Stimulated activated CD4-positive, alpha-beta T cell treated with anti-CD3 and anti-CD28 coated beads, Interleukin-2, amount 100 ng/mL, for 4 hours (primary cell): ENCODE data around the gene HIC1.
"Not testable (repeated sequence)": the region's sequence is repeated elsewhere in the genome, so short reads cannot be mapped to it uniquely, and the experiment has no call there.

ENCODE experiments used
- DNase-seq: peaks from one replicate; pipeline ENCODE4 v3.0.0-alpha.2; 2020; ENCODE audit warnings: low read depth

The HIC1 gene

GRCh38 chr17:2054512-2055291 is at the start of gene HIC1:
HIC1 (plus strand) TSS chr17:2055103; CDS start chr17:2056691, 1,588 bp downstream.
- peak; percentile 71 for DNase-seq

DNA sequence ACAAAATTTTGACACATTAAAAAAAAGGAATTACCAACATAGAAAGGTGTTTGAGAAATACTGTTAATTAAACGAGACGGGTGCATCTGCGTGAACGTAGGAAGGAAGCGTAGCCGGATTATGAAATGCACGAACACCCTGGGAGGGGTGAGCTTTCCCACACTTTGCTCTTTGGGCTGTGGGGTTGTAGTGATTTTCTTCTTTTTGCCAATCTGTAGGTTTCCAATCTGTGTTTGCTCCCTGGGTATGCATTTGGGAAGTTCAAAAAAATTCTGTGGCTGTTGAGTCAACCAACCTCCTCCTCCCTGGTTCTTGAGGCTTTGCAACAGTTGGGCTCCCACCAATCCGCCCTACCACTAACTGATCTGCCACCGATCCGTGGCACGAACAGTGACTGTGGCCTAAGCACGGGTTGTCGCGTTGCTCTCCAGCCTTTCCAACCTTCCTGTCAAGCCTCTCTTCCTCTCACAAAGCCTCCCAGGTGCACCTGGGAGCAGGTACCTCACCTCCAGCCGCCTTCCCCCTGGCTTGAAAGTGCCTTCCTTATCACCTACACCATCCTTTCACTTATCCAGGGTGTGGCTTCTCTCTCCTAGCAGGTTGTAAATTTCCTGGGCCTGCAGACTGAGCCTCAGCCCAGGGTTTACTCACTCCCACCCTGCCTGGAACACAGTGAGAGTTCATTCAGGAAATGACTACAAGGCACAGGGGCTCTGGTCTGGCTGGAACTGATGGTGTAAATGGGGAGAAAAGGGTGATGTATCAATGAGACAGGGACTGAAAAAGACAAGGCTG is 46.4 kb upstream of the HIC1 start:
- DNase-seq: no peak

GRCh38 chr17:2009737-2010136 is 45.2 kb upstream of the HIC1 start:
- DNase-seq: no peak

DNA sequence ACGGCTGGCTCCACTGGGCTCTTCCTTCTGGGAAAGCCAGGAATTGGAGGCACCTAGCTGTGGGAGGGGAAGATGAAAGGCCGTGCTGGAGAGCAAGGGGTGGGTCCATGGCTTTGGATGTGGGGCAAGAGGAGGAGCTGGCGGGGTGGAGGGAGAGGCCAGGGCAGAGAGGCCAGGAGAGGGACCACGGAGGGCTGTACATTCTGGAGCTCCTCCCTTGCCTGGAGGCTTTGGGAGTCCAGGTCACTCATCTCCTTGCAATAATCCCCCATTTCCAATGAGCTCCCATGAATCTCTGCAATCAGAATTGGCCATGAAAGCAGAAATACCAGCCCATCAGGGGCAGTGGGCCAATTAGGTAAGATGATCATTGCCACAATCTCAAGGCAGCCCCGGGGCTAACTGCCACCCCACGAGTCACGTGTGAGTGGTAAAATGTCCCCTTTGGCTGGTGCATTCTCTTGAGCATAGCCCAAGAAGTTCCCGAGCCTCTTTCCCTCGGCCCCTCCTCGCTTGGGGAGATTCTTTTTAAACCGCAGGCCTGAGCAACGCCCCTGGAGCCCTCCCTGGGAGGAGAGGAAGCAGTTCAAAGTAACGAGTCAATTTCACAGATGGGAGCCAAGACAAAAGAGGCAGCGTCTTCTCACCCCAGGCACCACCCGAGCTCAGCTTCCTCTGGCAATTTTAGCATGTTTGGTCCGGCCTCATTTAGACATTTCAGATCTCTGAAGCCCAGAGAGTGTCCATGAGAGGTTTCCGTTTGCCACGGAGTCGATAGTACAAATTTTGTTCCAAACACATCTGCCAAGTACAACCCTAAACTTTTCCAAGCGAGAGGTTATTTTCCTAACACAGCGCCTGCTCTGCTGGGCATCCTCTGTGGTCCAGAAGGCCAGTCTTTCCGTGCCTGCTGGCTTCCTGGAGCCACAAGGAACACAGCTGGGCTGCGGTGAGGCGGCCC is 43.2 kb upstream of the HIC1 start:
- no peak for DNase-seq

DNA sequence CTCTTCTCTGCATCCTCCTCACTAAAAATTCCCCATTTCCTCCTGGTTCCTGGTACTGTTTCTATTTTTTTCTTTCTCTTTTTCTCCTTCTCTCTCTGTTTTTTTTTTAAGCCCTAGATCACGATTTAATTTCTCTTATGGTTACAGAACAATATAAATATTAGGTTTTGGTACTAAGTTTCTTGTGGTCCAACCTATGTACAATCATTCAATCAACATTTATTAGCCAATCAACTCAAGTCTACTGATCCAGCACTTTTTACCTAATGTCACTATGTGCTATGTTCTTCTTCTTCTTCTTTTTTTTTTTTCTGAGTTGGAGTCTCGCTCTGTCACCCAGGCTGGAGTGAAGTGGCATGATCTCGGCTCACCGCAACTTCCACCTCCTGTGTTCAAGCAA is 42.4 kb upstream of the HIC1 start:
- no peak for DNase-seq

GRCh38 chr17:2013220-2013993 is 41.5 kb upstream of the HIC1 start:
- not testable (repeated sequence) for DNase-seq

DNA sequence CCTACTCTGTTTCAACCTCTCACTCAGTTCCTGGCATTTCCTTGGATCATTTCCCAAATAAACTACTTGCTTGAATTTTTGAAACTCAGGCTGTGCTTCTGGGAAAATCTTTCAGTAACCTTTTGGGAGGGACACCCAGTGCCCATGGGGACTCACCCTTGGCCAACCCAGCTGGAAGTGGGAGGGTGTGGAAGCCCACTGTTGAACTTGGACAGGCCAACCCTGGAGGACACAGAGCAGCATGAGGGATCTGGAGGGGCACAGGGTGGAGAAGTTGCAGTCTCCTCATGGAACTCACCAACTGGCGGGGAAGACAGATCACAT is 40.9 kb upstream of the HIC1 start:
- DNase-seq: no peak

GRCh38 chr17:2015314-2015713 is 39.6 kb upstream of the HIC1 start:
- DNase-seq: no peak

DNA sequence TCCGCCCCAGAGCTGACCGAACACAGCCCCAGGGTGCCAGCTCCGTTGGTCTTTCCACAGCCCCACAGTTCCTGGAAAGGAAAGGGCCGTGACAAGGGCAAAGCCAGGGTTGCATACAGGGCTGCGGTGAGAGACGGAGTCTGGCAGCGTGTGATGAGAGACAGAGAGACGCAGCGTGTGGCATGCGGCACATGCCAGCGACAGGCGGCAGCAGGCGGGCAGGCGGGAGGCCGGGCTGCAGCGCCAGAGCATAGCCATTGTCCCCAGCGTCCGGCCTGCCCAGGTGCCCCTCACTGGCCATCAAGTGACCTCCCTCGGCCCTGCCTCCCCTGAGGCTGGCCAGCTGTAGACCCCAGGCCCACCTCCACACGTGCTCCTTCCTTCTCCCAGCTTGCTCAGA is 38.4 kb upstream of the HIC1 start:
- DNase-seq: no peak

DNA sequence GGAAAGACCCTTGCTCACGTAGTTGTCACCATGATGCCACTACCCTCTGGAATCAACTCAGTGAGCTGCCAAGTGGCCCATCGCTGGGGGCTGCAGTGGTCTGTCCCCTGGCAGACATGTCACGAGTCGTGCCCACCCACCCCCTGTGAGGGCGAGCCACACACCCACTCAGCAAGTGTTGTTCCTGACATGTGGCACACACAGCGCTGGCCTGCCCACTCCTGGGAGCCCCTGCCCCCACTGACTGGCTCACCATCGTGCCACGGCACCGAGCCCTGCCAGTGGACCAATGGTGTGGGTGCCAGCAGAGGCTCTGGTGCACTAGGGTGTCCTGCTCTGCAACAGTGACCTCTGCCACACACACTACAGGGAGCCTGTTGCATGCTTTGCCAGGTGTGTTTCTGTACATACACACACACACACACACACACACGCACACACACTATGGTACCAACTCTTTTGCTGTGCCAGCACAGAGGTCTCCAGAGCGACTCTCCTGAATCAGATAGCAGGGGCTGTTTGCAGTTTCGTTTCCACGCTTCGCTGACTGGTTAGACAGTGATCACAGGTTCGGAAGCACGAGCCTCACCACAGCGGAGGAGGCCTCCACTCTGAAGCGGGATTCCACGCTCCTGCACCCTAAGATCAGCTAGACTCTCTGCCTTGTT is 37.5 kb upstream of the HIC1 start:
- no peak for DNase-seq

GRCh38 chr17:2018716-2019510 is 36.0 kb upstream of the HIC1 start:
- no peak for DNase-seq

DNA sequence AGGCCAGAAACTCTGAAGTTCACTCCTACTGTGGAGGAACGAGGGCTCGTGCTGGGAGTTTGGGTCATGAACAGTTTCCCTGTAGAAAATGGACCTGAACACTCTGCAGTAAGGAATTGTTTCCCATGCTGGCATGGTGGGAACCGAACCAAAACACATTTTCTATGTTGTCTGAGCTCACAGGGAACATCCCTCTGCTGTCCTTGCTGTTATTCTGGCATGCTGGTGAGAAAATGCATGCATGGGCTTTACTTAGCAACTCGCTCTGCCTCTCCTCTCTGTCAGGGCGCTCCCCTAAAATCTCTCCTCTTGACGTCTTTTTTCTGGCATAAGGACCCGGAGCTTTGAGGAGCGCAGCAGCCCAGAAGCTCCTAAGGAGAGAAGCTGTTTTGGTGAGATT is 35.2 kb upstream of the HIC1 start:
- DNase-seq: no peak

- DNase-seq: no peak
Observed at GRCh38 chr17:2020721-2021120, 34.2 kb upstream of the HIC1 start.

- no peak for DNase-seq
Observed at GRCh38 chr17:2022647-2023240, 32.2 kb upstream of the HIC1 start.

GRCh38 chr17:2023256-2023655 is 31.6 kb upstream of the HIC1 start:
- no peak for DNase-seq

DNA sequence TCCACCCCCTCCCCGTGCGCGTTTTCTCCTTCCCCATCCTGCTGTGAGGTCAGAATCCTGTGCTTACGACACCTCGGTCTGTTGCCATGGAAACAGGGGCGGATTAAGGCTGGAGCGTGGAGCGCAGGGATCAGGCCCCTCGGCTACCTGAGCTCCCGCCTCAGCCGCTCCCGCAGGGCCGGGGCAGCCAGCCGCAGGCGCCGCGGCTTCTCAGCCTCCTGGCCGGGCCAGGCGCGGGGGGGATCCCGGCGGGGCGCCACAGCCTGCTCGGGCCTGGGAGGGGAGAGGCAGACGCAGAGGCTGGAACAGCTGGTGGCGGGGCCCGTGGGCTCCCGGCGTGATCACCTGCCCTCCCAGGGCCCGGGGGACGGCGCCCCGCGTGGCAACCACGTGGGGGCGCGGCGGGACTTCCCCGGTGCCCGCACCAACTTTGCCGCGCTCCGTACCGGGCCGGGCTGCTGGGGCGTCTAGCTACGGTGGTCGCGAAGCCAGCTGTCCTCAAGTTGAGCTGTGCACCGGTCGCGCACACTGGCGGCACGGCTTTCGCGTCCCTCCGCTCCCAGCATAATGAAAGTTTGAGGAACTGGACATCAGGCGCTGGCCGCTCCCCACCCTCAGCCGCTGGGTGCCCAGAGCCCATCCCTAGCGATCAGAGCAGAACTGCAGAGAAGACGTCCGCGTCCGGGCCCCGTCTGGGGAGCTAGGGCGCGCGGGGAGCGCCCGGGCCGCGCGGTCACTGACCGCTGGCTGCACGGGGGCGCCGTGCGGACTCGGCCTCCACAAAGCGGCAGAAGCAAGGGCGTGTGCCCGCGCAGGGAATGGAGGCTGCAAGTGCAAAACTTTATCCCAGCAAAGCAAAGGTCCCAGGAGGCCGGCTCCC is 31.0 kb upstream of the HIC1 start:
- no peak for DNase-seq

- no peak for DNase-seq
Observed at GRCh38 chr17:2024572-2025219, 30.2 kb upstream of the HIC1 start.

- peak; percentile 77 for DNase-seq
Observed at GRCh38 chr17:2025220-2025621, 29.7 kb upstream of the HIC1 start, which contains the start of gene RTN4RL1. RTN4RL1 (minus strand) TSS chr17:2025334; CDS start chr17:2024865, 469 bp downstream.
